ENCODE measurements around the gene LZTS2. TPM values are rescaled to one million over a fixed set of nuclear protein-coding genes. Genes with fewer than 3 reads are reported as not detected.
A peak's percentile ranks its signal among the peaks of the same experiment; 100 is the strongest.

Gene LZTS2
- total and polyA plus RNA-seq, 2 experiments from 2014 or later = 73.6 to 90.7 TPM

- Histone ChIP-seq H3K9me2 (replicated peaks; ENCODE audit: insufficient read depth) (no peaks in the 10 kb centered on the region), H3K27ac (no peak overlapping the region), H3K79me2 (no peaks in the 10 kb centered on the region), H3K4me2 (no peak overlapping the region), H2AFZ (no peak overlapping the region), H3K9me3 (ENCODE audit: low read depth) (no peaks in the 10 kb centered on the region), H3K4me1 (ENCODE audit: insufficient read depth) (peaks cover 15% of the 10 kb centered on the region), H3K36me3 (replicated peaks; ENCODE audit: insufficient read depth, low read depth) (no peaks in the 10 kb centered on the region), H4K20me1 (ENCODE audit: insufficient read depth, poor library complexity, severe bottlenecking) (no peaks in the 10 kb centered on the region), H3K27me3 (peaks cover 4% of the 10 kb centered on the region), H3K4me3 (no peak overlapping the region)
- DNase-seq (ENCODE audit: low spot score) = peak; percentile 83
- peak; percentile 82 for TF ChIP-seq CTCF (IDR thresholded peaks at IDR 0.05; ENCODE audit: poor library complexity)
- no peak for TF ChIP-seq EZH2 (IDR thresholded peaks at IDR 0.05; ENCODE audit: borderline replicate concordance)
- WGBS (ENCODE audit: low lambda C conversion rate, missing lambda C conversion rate) = 25% methylated on average over 11 of the region's 11 CpGs
These were observed 14.7 kb downstream of the LZTS2 start for GRCh38 chr10:101014230-101014884.

GRCh38 chr10:101014966-101015581 is 15.5 kb downstream of the LZTS2 start:
- no peak overlapping the region for H3K27ac ChIP-seq
- H3K9me3 ChIP-seq (ENCODE audit: low read depth) = no peaks in the 10 kb centered on the region
- H3K9me2 ChIP-seq (replicated peaks; ENCODE audit: insufficient read depth) = no peaks in the 10 kb centered on the region
- no peak overlapping the region for H2AFZ ChIP-seq
- peaks cover 4% of the 10 kb centered on the region for H3K27me3 ChIP-seq
- no peaks in the 10 kb centered on the region for H3K36me3 ChIP-seq (replicated peaks; ENCODE audit: insufficient read depth, low read depth)
- WGBS (ENCODE audit: low lambda C conversion rate, missing lambda C conversion rate) = 61% methylated on average over 7 of the region's 7 CpGs
- DNase-seq (ENCODE audit: low spot score) = peak; percentile 55
- peaks cover 15% of the 10 kb centered on the region for H3K4me1 ChIP-seq (ENCODE audit: insufficient read depth)
- no peaks in the 10 kb centered on the region for H4K20me1 ChIP-seq (ENCODE audit: insufficient read depth, poor library complexity, severe bottlenecking)
- TF ChIP-seq CTCF (IDR thresholded peaks at IDR 0.05; ENCODE audit: poor library complexity) = no peak
- no peak for TF ChIP-seq EZH2phosphoT487 (IDR thresholded peaks at IDR 0.05; ENCODE audit: low read depth, severe bottlenecking, unreplicated experiment)
- no peak for TF ChIP-seq EZH2 (IDR thresholded peaks at IDR 0.05; ENCODE audit: borderline replicate concordance)
- H3K79me2 ChIP-seq = no peaks in the 10 kb centered on the region
- no peak overlapping the region for H3K4me3 ChIP-seq
- no peak overlapping the region for H3K4me2 ChIP-seq

- peaks cover 4% of the 10 kb centered on the region for H3K27me3 ChIP-seq
- no peaks in the 10 kb centered on the region for H3K9me3 ChIP-seq (ENCODE audit: low read depth)
- H3K4me3 ChIP-seq = no peak overlapping the region
- H3K9me2 ChIP-seq (replicated peaks; ENCODE audit: insufficient read depth) = no peaks in the 10 kb centered on the region
- no peak for DNase-seq (ENCODE audit: low spot score)
- H3K4me1 ChIP-seq (ENCODE audit: insufficient read depth) = peaks cover 15% of the 10 kb centered on the region
- no peak overlapping the region for H3K27ac ChIP-seq
- H2AFZ ChIP-seq = no peak overlapping the region
- WGBS (ENCODE audit: low lambda C conversion rate, missing lambda C conversion rate) = 78% methylated on average over 8 of the region's 8 CpGs
- no peaks in the 10 kb centered on the region for H3K36me3 ChIP-seq (replicated peaks; ENCODE audit: insufficient read depth, low read depth)
- H3K4me2 ChIP-seq = no peak overlapping the region
- TF ChIP-seq CTCF (IDR thresholded peaks at IDR 0.05; ENCODE audit: poor library complexity) = no peak
- no peaks in the 10 kb centered on the region for H3K79me2 ChIP-seq
- no peaks in the 10 kb centered on the region for H4K20me1 ChIP-seq (ENCODE audit: insufficient read depth, poor library complexity, severe bottlenecking)
These were observed 16.0 kb downstream of the LZTS2 start for GRCh38 chr10:101015582-101015973.

All from hepatocyte (in vitro differentiated cells).